Limb (tissue), 2 donors: ENCODE data around the gene TMEM131L.
"Not testable (repeated sequence)": the region's sequence is repeated elsewhere in the genome, so short reads cannot be mapped to it uniquely, and the experiment has no call there.

Experiments used
- DNase-seq, 2 donors: peaks; one replicate each; pipeline ENCODE4 v3.0.0-alpha.2; 2016; ENCODE audit errors: extremely low spot score in 2 of 2

The TMEM131L gene

GRCh38 chr4:153448003-153448731, 18.0 kb upstream of the TMEM131L start:
- DNase-seq, result peak; percentile 38 to 67

DNA sequence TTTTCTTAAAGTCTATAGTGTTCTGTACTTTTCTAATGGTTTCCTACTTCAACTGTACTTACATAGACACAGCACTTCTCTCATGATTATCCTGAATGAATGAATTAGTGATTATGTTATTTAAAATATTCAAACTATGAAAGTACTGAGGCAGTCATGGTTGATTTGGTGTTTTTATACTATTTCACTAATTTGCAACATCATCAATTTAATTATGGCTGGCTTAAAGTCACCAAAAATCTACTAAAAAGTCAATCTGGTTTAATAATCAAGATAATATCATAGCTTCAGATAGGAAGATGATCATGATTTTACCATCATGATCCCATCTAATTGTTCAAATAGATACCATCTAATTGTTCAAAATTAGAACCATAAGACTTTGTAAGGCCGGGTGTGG, 16.8 kb upstream of the TMEM131L start:
- no peak for DNase-seq

DNA sequence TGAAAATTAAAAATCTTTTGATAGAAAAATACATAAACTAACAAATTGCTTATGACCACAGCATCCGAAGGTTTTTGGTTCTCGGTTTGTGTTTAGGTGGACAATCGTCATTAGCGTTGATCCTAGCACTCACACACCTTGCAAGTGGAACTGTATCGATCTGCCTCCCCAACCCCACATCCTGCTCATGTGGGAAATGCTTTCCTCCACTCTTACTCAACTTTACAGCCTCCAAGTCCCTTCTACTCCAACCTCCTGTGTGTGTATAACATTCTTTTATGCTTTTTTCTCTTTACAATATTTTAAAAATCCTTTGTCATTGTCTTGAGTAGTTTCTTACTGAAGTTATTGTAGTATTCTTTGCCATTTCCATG, 15.6 kb upstream of the TMEM131L start:
- DNase-seq, result no peak

DNA sequence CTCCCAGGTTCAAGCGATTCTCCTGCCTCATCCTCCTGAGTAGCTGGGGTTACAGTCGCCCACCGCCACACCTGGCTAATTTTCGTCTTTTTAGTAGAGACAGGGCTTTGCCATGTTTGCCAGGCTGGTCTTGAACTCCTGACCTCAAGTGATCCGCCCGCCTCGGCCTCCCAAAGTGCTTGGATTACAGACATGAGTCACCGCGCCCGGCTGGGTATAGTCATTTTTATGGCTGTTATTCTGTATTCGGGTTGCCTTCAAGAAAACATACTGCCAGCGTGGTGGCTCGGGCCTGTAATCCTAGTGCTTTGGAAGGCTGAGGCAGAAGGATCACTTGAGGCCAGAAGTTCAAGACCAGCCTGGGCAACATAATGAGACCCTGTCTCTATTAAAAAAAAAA, 15.0 kb upstream of the TMEM131L start:
- not testable (repeated sequence) for DNase-seq

DNA sequence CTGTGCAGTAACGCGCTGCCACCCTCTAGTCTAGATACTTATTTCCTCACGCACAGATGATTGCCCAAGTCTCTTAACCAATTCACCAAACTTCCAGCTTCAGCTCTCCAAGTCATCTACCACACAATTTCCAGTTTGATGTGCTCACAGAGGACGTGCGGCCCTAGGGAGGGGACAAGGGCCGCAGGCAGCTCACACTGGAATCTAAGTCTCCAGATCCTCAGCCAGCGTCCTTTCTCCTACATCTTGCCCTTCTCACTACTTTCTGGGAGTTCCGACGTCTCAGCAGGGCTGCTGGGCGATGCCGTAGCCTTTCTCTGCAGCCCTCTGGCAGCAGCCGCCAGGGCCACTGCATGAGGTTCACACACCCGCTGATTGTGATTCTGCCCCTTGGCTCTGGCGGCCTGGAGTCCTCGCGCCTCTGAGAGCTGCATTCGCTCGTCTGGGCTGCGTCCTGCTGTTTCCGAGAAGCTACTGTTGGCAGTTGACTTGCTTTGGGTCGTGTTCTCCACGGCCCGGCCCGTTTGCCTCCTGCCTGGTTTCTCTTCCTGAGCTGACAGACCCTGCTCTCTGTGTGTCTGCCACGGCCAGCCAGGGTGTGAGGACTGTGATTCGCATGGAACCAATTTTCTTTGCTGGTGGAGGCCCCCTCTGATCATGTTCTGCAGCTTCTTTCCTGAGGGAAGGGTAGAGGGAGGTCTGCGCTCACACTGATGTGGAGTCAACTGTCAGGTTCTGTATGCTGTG, 14.1 kb upstream of the TMEM131L start:
- DNase-seq, result peak in 1 of 2 donors; percentile 46

GRCh38 chr4:153452658-153453378, 13.3 kb upstream of the TMEM131L start:
- DNase-seq, result no peak

DNA sequence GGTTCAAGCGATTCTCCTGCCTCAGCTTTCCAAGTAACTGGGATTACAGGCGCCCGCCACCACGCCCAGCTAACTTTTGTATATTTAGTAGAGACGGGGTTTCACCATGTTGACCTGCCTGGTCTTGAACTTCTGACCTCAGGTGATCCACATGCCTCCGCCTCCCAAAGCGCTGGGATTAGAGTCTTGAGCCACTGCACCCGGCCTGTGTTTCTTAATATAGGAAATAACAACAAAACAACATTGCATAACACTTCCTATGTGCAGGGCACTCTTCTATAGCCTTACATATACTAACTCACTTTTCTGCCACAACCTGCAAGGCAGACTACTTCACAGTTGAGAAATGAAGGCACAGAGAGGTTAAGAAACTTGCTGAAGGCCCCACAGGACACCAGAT, 12.8 kb upstream of the TMEM131L start:
- DNase-seq, result no peak

- DNase-seq, result no peak
Observed at GRCh38 chr4:153458969-153459368, 7.2 kb upstream of the TMEM131L start.

DNA sequence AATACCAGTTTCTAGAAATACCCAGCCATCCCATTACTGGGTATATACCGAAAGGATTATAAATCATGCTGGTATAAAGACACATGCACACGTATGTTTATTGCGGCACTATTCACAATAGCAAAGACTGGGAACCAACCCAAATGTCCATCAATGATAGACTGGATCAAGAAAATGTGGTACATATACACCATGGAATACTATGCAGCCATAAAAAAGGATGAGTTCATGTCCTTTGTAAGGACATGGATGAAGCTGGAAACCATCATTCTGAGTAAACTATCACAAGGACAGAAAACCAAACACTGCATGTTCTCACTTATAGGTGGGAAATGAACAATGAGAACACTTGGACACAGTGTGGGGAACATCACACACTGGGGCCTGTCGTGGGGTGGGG, 4.6 kb upstream of the TMEM131L start:
- DNase-seq, result not testable (repeated sequence)

GRCh38 chr4:153464068-153464467, 2.1 kb upstream of the TMEM131L start:
- no peak for DNase-seq

- no peak for DNase-seq
Observed at GRCh38 chr4:153465140-153465539, 1.0 kb upstream of the TMEM131L start.

DNA sequence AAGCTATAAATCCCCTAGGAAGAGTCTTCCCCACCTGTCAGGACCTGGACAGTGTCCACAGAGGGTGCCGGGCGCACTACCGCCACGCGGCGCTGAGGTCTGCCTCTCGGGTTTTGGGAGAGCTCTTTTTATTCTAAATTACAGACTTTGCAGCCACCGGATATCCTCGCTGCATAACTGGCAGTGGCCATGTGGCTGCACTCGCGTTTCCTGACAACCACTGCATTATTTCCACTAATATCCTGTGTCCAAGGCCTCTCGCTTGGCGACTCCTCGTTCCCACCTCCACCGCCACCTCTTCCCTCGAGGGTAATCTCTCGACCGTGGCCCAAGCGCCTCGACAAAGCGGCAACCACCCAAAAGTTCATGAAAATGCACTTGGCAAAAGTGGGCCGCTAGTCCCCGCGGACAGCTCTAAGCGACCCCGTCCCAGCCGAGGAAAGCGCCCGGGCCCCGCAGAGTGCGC, 512 bp upstream of the TMEM131L start:
- no peak for DNase-seq

DNA sequence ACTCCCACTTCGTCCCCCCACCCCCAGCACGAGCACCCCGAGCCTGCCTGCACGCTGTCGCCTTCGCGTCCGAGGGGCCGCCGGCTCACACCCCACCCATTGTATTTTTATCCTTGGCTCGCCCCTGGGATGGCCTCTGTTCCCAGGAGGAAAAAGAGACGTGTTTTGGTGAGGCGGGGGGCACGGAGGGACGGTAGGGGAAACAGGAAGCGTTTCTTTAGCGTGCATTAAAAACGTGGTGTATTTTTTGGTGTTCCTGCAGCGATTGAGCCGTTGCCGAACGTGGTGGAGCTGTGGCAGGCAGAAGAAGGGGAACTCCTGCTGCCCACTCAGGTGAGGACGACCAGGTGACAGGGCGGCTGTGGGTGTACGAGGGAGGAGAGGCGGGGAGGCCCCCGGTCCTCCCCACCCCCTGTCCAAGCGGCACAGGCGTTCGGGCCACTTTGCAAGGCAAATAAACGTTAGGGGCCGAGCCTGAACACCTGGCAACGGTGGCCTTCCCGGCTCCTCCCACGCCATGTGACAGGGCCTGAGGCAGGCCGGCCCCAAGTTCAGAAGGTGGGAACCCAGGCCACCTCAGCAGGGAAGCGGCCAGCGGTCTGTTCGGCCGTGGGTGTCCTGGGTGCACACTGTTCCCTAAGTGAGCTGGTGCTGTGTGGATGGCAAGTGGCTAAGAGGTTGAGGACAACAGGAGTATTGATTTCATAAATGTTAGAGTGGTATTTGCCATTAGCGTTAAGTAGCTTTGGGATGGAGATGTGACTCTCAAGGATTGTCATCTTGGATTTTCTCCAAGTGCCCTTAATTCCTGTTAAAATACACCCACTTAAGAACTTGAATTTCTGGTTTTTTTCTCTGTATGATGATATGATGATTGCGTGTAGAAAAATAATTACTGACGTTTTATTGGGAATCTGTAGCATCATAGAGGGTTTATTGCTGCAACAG, 1.1 kb downstream of the TMEM131L start:
- peak in 1 of 2 donors; percentile 64 for DNase-seq

DNA sequence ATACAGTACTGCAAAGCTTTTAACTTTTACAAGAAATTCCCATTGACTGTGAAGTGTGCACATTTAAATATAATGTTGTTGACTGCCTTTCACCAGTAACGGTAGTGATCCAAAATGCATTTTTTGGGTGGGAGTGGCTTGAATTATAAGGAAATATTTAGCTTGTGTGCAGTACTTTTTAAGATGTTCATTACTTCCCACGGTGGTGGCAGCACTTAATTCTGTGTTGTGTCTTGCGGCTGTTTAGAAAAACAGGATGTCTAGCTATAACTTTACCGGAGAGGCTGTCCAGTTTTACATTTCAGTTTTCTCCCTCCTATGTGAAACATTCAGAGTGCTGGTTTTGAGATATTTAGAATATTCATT, 1.7 kb downstream of the TMEM131L start:
- no peak for DNase-seq

- no peak for DNase-seq
Observed at GRCh38 chr4:153468587-153468986, 2.4 kb downstream of the TMEM131L start.

DNA sequence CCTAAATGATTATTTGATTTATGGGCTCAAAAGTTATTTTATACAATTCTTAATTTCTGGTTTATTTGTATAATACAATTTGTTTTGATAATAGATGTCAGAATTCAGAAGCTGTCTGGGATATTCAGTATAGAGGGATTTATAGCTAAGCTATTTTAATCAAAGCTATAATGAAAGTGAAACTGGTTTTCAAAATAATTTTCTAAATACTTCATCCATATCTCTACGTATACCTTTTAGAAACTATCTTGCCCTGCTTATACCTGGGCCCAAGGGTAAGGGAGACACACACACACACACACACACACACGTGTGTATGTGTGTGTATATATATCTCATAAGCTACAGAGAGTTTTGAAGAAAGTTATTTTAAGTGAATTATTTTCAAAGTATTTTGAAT, 2.9 kb downstream of the TMEM131L start:
- no peak for DNase-seq

DNA sequence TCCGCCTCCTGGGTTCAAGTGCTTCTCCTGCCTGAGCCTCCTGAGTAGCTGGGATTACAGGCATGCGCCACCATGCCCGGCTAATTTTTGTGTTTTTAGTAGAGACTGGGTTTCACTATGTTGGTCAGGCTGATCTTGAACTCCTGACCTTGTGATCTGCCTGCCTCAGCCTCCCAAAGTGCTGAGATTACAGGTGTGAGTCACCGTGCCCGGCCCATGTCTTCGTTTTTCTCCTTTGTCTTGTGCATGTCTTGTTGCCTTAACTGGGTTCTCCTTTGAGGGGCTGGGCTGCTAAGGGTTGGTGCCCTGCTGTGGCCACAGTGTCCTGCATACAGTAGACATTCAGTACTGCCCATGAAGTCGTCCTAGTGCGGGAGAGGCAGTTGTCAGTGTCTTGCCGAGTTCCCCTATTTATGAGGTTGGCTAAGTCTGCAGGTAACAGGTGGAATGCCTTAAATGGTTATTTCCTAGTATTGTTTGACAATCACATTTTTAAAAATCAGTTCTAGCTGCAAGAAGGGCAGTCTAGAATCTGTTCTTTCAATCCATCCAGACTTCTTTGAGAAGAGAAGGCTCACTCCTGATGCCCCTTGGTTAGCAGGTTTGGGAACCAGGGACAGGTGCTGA, 5.0 kb downstream of the TMEM131L start:
- DNase-seq, result not testable (repeated sequence)

- DNase-seq, result no peak
Observed at GRCh38 chr4:153471698-153472093, 5.5 kb downstream of the TMEM131L start.

GRCh38 chr4:153472122-153473037, 6.2 kb downstream of the TMEM131L start:
- no peak for DNase-seq

- no peak for DNase-seq
Observed at GRCh38 chr4:153474251-153474650, 8.1 kb downstream of the TMEM131L start.
